Hypothalamus (tissue), 51 donors: ENCODE measurements around the gene MYO1G.

Experiments used
- DNase-seq, 51 donors: peaks; one replicate each; lab custom pipeline; 2025; lab: John Stamatoyannopoulos, UW

The MYO1G gene

GRCh38 chr7:44981035-44981706 lies 2.4 kb upstream of the MYO1G start:
- DNase-seq = no peak

- DNase-seq = peak in 7 of 51 donors; percentile 3 to 63 (median 16)
Observed at GRCh38 chr7:44980393-44981034, 1.7 kb upstream of the MYO1G start.

- DNase-seq = no peak
Observed at GRCh38 chr7:44979481-44980392, 922 bp upstream of the MYO1G start.

GRCh38 chr7:44977959-44978335 lies 868 bp downstream of the MYO1G start:
- no peak for DNase-seq

- DNase-seq = no peak
Observed at GRCh38 chr7:44977304-44977958, 1.4 kb downstream of the MYO1G start.

GRCh38 chr7:44976746-44977196 lies 2.0 kb downstream of the MYO1G start:
- DNase-seq = no peak

GRCh38 chr7:44976040-44976745 lies 2.6 kb downstream of the MYO1G start:
- no peak for DNase-seq

- DNase-seq = no peak
Observed at GRCh38 chr7:44975331-44976039, 3.3 kb downstream of the MYO1G start.

- no peak for DNase-seq
Observed at GRCh38 chr7:44974549-44974948, 4.3 kb downstream of the MYO1G start.

- peak in 4 of 51 donors; percentile 5 to 31 (median 12) for DNase-seq
Observed at GRCh38 chr7:44973610-44974401, 5.0 kb downstream of the MYO1G start.

- no peak for DNase-seq
Observed at GRCh38 chr7:44972562-44972961, 6.3 kb downstream of the MYO1G start.

- no peak for DNase-seq
Observed at GRCh38 chr7:44971902-44972441, 6.8 kb downstream of the MYO1G start.

GRCh38 chr7:44971188-44971901 lies 7.5 kb downstream of the MYO1G start:
- no peak for DNase-seq

GRCh38 chr7:44970523-44971051 lies 8.2 kb downstream of the MYO1G start:
- no peak for DNase-seq

GRCh38 chr7:44969701-44970522 lies 8.9 kb downstream of the MYO1G start:
- DNase-seq = no peak

GRCh38 chr7:44969049-44969700 lies 9.6 kb downstream of the MYO1G start:
- DNase-seq = no peak
